NOMO-1 treated with DMSO at 0.1 percent for 48 hours (cell line): ENCODE data around the gene ADGRD1.
"Not testable (repeated sequence)": the region's sequence is repeated elsewhere in the genome, so short reads cannot be mapped to it uniquely, and the experiment has no call there.

Source experiments
- DNase-seq: peaks from one replicate; lab custom pipeline; 2025; ENCODE audit not compliant: unreplicated experiment; lab: John Stamatoyannopoulos, UW

ADGRD1 gene

DNA sequence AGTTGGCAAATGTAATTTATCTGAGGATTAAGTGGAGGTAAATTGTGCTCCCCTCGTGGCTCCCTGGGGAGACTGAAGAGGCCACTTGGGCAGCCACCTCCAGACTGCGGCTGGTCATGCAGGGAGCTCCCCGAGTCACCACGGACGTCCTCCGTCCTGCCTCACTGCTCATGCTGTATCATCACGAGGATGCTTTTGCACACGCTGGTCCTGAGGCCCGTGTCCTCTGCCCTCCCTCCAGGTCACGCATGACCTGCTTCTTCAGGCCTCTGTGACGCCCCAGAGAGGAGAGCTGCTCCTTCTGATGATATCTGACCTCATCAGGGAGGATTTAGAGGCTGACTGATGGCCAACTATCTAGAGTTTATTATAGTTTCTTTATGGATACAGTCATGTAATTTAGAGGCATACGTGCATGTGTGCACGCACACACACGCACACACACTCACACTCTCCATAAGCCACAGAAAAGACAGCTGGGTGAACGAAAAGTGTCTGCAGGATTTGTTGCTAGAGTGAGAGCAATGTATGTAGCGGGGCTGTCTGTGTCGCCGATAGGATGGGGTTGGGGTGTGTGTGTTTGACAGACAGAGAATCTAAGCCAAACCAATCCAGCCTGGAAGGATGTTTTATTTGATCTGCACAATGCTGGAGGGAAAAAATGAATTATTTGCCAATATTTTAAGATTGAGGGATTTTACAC is 160.0 kb downstream of the ADGRD1 start:
- no peak for DNase-seq

DNA sequence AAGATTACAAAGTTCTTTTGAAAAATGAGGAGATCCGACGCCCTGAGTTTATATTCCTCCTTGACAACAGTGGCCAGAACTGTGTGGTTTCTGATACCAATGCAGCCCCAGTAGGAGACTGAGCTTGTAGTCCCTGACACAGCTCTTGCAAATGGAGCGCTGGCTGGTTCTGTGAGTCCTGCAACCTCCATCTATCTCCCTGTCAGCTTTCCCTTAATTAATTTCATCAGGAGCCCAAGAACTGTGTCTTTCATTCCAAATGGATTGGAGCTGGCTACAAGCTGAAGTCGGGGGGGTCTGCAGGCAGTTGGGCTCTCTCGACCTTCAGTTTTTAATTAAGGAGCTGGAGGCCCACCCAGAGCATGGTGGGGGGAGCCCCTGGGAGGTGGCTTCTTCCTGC is 160.6 kb downstream of the ADGRD1 start:
- DNase-seq, result no peak

DNA sequence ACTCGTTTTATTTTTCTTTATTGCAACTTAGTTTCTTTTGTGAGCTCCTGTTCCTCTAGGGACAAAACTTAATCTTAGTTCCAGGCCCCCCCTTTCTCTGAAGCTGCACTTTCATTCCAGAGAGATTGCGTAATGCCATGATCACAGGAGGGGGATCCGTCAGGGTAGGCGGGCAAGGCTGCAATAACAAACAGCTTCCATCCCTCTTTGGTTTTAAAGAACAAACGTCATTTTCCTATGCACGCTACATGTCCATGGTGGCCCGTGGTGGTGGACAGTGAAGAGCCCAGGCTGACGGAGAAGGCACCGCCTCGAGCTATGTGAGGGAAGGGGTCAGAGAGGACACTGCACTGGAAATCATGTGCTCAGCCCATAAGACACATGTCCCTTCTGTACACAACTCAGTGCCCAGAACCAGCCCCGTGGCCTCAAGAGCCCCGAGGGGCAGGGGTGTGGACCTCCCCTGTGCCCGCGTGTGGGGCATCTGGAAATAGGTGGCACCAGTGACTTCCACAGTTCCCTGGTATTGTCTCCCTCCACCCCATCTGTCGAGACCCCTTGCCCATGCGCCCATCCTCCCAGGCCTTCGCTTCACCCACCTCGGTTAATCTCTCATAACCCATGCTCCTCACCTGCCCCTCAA is 161.4 kb downstream of the ADGRD1 start:
- no peak for DNase-seq

DNA sequence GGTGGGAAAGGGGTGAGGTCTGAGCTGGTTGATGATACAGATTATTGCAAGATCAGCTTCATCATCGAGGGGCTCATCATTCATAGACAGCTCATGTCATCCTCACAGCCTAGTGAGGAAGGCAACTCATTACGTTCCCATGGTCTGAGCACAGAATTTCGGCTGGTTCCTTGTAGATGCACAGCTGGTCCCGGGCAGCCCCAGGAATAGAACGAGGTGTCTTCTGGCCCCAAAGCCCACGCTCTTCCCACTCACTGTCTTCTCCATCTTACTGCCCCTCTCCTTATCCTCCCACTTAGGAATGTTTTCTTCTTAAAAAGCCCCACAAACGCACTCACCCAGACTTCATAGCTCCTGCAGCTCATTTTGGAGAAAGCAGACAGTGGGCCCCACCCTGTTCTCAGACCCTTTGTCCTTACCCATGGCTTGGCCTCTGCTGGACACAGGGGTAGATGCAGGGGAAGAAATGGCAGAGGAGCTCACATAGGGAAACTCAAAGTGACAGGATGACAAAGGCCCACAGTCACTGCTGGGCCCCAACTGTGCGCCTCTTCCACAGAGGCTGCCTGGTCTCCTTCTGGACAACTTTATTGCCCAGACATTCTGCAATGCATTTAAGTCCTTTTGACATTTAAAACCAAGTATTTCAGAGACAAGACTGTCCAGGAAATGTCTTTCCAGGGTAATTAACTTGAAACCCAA is 162.2 kb downstream of the ADGRD1 start:
- no peak for DNase-seq

DNA sequence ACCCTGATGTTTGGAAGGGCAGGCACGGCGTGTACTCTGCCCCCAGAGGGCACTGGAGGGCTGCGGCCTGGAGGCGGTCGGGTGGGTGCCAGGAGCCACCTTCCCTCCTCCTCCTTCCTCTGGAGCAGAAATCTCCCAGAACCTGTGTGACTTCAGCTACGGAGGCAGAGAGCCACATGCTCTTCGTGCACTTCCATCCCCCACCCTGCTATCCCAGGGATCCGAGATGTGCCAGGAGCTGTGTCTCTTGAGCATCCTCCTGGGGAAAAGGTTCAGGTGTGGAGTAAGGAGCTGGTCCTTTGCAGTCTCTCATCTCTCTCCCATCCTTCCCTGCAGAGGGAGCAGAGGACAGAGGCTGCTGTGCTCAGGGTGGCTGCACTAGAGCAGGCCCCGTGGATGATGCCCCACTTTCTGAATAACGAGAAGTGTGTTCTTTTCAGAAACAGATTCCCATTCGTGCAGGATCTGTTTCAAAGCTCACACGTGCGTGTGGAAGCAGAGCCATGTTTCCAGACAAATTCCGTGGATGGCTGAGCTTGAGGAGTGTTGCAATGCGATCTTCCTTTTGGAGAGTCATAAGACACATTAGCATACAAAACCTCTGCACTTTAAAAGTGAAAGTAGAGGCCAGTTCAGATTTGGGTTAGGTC is 162.9 kb downstream of the ADGRD1 start:
- DNase-seq, result no peak

DNA sequence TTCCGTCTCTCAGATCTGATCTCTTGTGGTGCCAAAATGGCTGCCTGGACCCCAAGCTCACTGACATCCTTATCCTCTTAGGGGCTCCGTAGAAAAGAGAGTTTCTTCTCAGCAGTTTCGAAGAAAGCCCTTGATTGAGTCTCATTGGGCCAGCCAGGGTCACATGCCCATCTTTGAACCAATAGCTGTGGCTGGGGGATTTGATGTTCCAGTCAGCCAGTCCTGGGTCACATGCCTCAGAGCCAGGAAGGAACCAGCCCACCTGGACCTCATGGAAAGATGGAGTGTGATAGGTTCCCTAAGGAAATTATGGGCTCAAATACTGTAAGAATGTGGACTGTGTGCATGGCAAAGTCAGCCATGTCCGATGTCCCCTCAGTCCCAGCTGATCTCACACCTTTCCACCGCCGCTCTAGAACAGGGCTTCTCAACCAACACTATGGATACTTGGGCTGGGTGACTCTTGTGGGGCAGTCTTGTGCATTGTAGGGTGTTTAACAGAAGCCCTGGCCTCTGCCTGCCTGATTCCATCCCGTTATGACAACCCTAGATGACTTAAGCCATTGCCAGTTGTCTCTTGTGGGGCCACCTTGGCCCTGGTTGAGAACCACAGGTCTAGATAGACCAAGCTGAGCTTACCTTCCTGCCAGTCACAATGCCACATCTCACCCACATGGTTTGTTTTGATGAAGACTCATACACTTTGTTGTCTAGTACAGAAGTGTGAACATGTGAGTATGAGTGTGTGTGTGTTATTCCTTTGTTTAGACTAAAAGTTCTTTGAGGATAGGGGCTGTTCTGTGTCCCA is 163.9 kb downstream of the ADGRD1 start:
- DNase-seq, result no peak

DNA sequence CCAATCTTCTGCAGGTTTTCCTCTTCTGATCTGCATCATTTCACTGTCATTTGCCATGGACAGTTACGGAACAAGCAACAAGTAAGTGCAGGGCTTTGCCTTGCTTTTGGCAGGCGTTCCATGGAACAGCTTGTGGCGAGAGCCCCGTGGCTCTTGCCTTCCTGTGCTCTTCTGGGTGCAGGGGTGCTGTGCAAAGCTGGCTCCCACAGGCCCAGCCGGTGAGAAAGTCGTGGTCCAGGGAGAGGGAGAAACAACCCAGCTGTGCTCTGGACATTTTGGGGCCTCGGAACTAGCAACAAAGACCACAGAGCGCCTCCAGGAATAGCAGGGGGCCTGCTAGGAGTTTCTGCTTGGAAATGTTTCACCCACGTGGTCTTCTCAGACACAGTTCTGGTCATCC is 164.7 kb downstream of the ADGRD1 start:
- DNase-seq, result no peak

DNA sequence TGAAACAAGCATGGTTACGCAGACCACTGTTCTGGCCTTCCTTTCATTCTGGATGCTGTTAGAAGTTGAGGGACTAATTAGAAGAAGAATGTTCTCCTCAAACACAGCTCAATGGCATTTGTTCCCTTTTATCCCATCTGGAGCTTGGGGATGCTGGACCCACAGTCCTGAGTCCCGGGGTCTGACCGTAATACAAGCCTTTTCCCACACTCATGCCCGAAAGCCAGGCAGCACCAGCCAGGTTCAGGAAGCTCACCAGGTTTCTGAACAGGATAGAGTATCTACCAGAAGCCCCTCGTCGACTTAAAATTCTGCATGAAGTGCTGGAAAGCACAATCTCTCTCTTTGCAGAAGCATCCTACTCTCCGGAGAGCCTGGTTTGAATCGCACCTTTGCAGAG is 165.6 kb downstream of the ADGRD1 start:
- DNase-seq, result not testable (repeated sequence)

DNA sequence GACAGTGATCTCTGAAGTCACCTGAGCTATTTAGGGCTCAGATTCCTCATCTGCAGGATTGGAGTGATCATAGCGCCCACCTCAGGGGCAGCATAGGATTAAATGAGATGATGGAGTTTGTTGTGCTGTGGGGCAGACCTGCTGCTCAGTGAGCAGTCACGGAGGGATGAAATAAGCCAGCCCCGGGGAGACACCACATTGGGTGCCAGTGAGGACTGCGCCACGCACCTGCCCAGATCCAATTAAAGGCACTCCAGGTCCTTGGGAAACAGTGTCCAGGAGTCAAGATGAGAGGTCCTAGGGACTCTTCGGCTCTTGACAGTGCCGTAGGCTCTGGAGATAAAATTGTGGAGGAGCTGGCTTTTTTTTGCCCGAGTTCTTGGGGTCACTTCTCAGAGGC is 166.2 kb downstream of the ADGRD1 start:
- DNase-seq, result no peak

DNA sequence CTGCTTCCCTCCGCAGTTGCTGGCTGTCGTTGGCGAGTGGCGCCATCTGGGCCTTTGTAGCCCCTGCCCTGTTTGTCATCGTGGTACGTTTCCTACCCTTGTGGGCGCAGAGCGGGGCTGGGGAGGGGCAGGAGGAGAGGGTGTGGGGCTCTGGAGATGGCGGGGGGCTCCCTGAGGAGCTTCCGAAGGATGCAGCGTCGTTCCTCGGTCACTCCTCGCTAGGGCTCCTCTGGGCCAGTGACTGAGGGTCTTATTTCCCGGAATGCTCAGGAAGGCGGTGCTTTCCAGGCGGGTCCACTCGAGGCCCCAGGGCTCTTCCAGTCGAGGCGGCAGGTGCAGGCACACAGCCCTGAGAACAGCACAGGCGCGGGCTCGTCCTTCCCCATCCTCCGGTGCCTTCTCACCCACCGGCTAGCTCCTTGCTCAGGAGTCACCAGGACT is 167.1 kb downstream of the ADGRD1 start:
- DNase-seq, result no peak

DNA sequence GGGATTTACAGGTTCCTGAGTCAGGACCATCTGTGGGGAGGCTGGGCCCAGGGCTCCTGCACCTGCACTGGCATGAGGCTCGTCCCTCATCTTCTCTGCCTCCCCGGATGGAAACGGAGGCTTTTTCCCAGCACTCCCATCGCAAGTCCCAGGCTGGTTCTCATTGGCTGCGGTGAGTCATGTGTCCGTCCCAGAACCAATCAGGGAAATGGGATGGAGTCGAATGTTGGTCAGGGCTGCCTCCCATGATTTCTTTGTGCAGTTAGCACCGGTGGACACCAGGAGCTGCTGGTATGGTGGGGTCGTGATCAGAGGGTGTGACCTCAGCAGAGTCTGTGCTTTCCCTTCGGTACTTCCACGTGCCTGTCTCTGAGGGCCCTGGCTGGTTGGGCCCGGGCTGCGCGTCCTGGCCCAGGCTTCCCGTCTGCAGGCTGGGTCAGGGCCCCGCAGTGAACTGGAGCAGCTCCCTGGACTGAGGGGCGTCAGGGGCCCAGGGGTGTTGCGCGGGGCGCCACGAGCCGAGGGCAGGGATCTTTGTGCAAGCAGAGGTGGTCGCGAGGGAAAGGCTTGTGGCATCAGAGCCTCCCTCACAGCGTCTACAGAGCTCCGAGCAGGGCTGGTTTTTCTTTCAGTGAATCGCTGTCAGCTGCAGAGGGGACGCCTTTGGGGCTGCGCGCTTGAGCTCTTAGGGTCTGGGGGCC is 168.1 kb downstream of the ADGRD1 start:
- DNase-seq, result no peak

DNA sequence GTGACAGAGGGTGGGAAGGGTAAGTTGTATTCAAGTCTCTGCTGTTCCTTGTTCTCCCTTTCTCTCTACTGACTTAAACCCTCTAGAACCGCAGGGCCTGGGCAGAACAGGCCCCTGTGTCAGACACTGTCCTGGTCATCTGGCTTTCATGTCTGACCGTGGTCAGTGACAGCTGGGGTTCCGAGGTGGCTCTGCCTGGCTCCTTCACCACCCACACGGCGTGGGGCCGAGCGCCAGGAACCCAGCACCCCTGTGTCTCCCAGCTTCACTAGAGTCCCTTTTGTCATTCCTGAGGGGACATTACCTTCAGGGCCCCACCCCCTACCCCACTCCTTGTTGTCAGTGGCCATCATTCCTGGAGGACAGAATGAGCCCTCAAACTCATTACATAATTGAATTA is 168.9 kb downstream of the ADGRD1 start:
- DNase-seq, result no peak

DNA sequence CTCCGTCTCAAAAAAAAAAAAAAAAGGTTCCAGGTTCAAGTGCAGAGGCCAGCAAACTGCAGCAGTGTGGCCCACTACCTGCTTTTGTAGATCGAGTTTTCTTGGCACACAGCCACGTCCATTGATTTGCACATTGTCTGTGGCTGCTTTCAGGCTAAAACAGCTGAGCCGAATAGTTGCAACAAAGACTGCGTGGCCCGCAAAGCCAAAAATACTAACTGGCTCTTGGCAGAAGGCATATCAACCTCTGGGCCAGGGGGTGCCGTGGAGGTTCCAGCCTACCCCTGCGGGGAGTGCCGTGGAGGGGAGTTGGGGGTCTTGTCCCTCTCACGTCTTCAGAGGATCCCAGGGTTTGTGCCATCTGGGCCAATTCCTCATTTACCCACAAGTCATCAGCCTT is 170.1 kb downstream of the ADGRD1 start:
- DNase-seq, result no peak

DNA sequence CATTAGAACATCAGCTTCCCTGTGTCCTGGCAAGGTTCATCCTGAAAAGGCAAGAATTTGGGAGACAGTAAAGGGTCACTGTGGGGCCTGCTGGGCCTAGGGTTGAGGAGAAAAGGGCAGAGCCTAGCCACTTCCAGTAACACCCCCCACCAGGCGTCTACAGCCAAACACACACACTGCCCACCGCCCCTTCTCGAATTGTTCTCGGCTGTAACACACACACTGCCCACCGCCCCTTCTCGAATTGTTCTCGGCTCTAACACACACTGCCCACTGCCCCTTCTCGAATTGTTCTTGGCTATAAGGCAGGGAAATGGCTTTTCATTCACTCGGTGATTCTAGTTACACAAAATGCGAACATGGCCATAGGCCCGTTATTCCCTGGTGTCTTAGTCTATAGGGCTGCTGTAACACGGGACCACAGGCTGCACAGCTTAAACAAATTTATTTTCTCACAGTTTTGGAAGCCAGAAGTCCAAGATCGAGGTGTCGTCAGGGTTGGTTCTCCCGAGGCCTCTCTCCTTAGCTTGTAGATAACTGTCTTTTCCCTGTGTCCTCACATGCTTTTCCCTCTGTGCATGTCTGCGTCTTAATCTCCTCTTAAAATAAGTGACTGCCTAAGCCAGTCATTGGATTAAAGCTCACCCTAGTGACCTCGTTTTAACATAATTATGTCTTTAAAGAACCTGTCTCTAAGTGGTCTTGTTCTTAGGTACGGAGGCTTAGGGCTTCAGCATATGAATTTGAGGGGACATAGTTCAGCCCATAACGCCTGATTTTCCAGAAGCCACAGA is 171.0 kb downstream of the ADGRD1 start:
- DNase-seq, result no peak

DNA sequence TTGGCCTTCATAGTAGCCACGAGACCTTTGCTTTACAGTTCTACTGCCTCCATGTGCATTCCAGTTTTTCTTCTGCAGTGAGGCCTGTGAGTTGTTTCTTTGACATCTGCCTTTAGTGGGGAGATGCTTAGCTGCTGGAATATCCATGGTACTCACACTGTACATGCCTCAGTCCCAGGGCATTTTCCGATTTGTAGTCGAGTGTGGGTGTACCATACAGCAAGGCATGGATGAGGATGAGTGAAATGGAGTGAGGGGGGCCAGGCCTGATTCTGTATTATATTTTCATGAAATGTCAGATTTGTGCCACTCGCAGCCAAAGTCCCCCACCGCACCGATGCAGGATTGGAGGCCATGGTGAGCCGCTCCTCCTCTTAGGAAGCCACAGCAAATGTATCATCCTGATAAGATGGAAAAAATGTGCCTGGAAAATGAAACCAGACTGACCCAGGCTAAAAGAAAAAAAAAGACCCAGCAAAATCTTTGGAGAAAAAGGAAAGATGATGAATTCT is 173.0 kb downstream of the ADGRD1 start:
- DNase-seq, result no peak

DNA sequence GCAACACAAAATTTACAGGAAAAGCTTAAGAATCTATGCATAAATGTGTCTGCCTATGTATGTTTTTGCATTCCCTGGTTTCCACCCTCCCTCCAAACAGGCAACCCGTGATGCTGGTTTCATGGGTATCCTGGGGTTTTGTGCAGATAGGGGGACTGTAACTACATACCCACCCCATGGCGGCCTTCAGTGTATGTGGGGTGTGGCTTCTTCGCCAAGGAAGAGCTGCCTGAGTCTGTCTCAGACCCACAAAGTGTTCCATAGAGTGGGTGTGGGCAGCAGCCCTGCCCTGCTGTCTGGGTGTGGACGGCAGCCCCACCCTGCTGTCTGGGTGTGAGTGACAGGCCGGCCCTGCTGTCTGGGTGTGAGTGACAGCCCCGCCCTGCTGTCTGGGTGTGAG is 174.8 kb downstream of the ADGRD1 start:
- DNase-seq, result no peak

DNA sequence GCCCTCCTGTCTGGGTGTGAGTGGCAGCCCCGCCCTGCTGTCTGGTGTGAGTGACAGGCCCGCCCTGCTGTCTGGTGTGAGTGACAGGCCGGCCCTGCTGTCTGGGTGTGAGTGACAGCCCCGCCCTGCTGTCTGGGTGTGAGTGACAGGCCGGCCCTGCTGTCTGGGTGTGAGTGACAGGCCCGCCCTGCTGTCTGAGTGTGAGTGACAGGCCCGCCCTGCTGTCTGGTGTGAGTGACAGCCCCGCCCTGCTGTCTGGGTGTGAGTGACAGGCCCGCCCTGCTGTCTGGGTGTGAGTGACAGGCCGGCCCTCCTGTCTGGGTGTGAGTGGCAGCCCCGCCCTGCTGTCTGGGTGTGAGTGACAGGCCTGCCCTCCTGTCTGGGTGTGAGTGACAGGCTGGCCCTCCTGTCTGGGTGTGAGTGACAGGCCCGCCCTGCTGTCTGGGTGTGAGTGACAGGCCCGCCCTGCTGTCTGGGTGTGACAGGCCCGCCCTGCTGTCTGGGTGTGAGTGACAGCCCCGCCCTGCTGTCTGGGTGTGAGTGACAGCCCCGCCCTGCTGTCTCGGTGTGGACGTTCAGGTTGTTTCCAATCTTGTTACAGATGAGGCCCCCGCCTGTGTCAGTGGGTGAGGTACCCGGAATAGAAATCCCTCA is 175.4 kb downstream of the ADGRD1 start:
- not testable (repeated sequence) for DNase-seq

DNA sequence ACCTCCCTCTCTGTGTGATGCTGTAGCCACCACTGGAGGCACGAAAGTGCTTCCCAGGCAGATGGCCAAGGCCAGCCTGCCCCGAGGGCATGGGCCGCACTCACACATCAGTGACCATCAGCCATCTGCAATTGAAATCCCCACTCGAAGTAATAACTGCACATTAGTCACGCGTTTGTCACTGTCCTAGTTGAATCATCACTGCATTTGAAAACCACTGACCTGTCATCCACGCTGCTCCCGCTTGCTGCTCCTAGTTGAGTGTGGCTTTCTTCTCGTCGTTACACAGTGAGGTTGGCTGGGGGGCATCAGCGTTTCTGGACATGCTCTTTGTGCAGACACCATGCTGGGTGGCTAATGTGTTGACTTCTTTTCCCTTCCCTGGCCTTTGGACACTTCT is 176.1 kb downstream of the ADGRD1 start:
- DNase-seq, result no peak
